ENCODE results near the gene GALK2. TPM values are rescaled to one million over a fixed set of nuclear protein-coding genes. Genes with fewer than 3 reads are reported as not detected.

The GALK2 gene
- total and polyA plus RNA-seq, 2 of the 8 experiments (the other 6 are each of a cell fraction or from before 2014, with no cell fraction given) = 8.7 to 16.1 TPM

GRCh38 chr15:49361370-49361769, 191.3 kb downstream of the GALK2 start:
- POLR2A ChIA-PET (ENCODE audit: partially characterized antibody) = no interaction called here
- H3K4ac ChIP-seq (replicated peaks; ENCODE audit: insufficient read length, low read depth, low read length) = no peak overlapping the region

More at GRCh38 chr15:49361370-49361769, 191.3 kb downstream of the GALK2 start:
- Histone ChIP-seq H3K23me2 (ENCODE audit: low read depth, low read length) (no peaks in the 10 kb centered on the region), H3K4me3 (ENCODE audit: extremely low read depth in 1 of 4, insufficient read depth in 2 of 4, low read depth in 3 of 4, low read length in 4 of 4) (no peak overlapping the region), H3K9me3 (ENCODE audit: insufficient read depth in 2 of 2, low read depth in 1 of 2, low read length in 1 of 2) (no peaks in the 10 kb centered on the region), H4K91ac (replicated peaks; ENCODE audit: insufficient read length, low read length) (no peak overlapping the region), H3K79me2 (ENCODE audit: control insufficient read depth in 1 of 2, insufficient read depth in 2 of 2, low read length in 2 of 2) (no peaks in the 10 kb centered on the region), H4K8ac (ENCODE audit: extremely low read depth, insufficient read depth, low read length) (no peak overlapping the region), H3K27ac (ENCODE audit: low read depth, low read length) (no peak overlapping the region), H4K20me1 (replicated peaks in 1 of 2; ENCODE audit: control insufficient read depth in 1 of 2, insufficient read depth in 2 of 2, low read length in 2 of 2) (no peaks in the 10 kb centered on the region), H2BK120ac (replicated peaks; ENCODE audit: low read depth, low read length) (no peak overlapping the region), H2BK15ac (ENCODE audit: low read length) (no peak overlapping the region), H3K9ac (replicated peaks in 1 of 4; ENCODE audit: extremely low read depth in 1 of 4, low read depth in 3 of 4, low read length in 3 of 4) (no peak overlapping the region), H3K27me3 (replicated peaks in 1 of 4; ENCODE audit: control insufficient read depth in 3 of 4, extremely low read depth in 1 of 4, insufficient read depth in 3 of 4, low read length in 3 of 4) (no peaks in the 10 kb centered on the region), H3K36me3 (ENCODE audit: control insufficient read depth in 2 of 4, insufficient read depth in 4 of 4, low read length in 3 of 4) (no peaks in the 10 kb centered on the region), H3K4me1 (replicated peaks in 1 of 4; ENCODE audit: control insufficient read depth in 3 of 4, insufficient read depth in 4 of 4, low read length in 3 of 4) (no peaks in the 10 kb centered on the region), H2AFZ (ENCODE audit: low read length) (no peak overlapping the region), H2BK5ac (ENCODE audit: low read depth, low read length) (no peak overlapping the region), H3K18ac (ENCODE audit: extremely low read depth, low read length) (no peak overlapping the region), H3K14ac (ENCODE audit: insufficient read length) (no peak overlapping the region), H3K56ac (replicated peaks; ENCODE audit: insufficient read length, low read depth, low read length) (no peak overlapping the region), H4K5ac (ENCODE audit: insufficient read length, low read depth, low read length) (no peak overlapping the region), H2BK20ac (ENCODE audit: low read length) (no peak overlapping the region), H3K23ac (ENCODE audit: insufficient read length) (no peak overlapping the region), H3K4me2 (ENCODE audit: insufficient read depth in 1 of 2, low read depth in 2 of 2, low read length in 2 of 2) (no peak overlapping the region), H2BK12ac (ENCODE audit: low read depth, low read length) (no peak overlapping the region), H3K79me1 (ENCODE audit: low read depth, low read length) (no peaks in the 10 kb centered on the region), H2AK5ac (ENCODE audit: low read depth, low read length) (no peak overlapping the region)
- WGBS, 2 experiments (ENCODE audit: extremely low coverage in 1 of 2, insufficient coverage in 1 of 2, insufficient read length in 1 of 2, insufficient replicate concordance in 2 of 2, low coverage in 1 of 2, low lambda C conversion rate in 2 of 2, missing lambda C conversion rate in 1 of 2) = 85% methylated on average over 3 of the region's 3 CpGs; no CpG with 5 or more reads in 1 of the 2 experiments
- FAIRE-seq (no peak), DNase-seq (ENCODE audit: low read depth in 1 of 2, low spot score in 2 of 2) (no peak)
- TF ChIP-seq SP1 (IDR thresholded peaks at IDR 0.05; ENCODE audit: low read depth, low read length) = no peak
- TF ChIP-seq POLR2A (IDR thresholded peaks at IDR 0.05; ENCODE audit: control extremely low read depth in 1 of 2, low read depth in 2 of 2, low read length in 2 of 2) = no peak
- no peak for TF ChIP-seq TAF7 (optimal IDR thresholded peaks at IDR 0.05; ENCODE audit: borderline replicate concordance, low read depth, low read length)
- no peak for TF ChIP-seq SIRT6 (IDR thresholded peaks at IDR 0.05; ENCODE audit: low read length)
- no peak for TF ChIP-seq CEBPB (IDR thresholded peaks at IDR 0.05; ENCODE audit: low read depth, low read length)
- TF ChIP-seq RBBP5 (IDR thresholded peaks at IDR 0.05; ENCODE audit: borderline replicate concordance, low read depth, low read length) = no peak
- TF ChIP-seq CBX8 (IDR thresholded peaks at IDR 0.05; ENCODE audit: borderline replicate concordance, low read depth, low read length) = no peak
- TF ChIP-seq RXRA (IDR thresholded peaks at IDR 0.05; ENCODE audit: insufficient read depth, low read depth, low read length) = no peak
- CTCF ChIA-PET (ENCODE audit: partially characterized antibody) = interaction anchor here (0.6 kb wide), 1 partner anchor 51 kb away, joined by 3 read pairs; no protein-coding TSS in a partner anchor

All from H1 (cell line).